Parathyroid adenoma (tissue), 2 donors: Measurements from ENCODE around the gene AGAP3.

Source experiments
- H2AFZ ChIP-seq: fragments of 300-600 bp; sonication (generic); one replicate; pipeline ENCODE4 v1.7.0; 2017; ENCODE audit warnings: antibody characterized with exemption, mild to moderate bottlenecking
- H3K27ac ChIP-seq: fragments of 300-600 bp; sonication (generic); one replicate; pipeline ENCODE4 v1.7.0; 2017
- H3K27me3 ChIP-seq: fragments of 300-600 bp; sonication (generic); one replicate; pipeline ENCODE4 v1.7.0; 2017; ENCODE audit warnings: low read length; ENCODE audit not compliant: control insufficient read depth, insufficient read depth
- H3K36me3 ChIP-seq: fragments of 300-600 bp; sonication (generic); one replicate; pipeline ENCODE4 v1.7.0; 2017; ENCODE audit warnings: low read length; ENCODE audit not compliant: control insufficient read depth, insufficient read depth
- H3K4me1 ChIP-seq: fragments of 300-600 bp; sonication (generic); one replicate; pipeline ENCODE4 v1.7.0; 2017; ENCODE audit warnings: control low read depth
- H3K4me2 ChIP-seq: fragments of 300-600 bp; sonication (generic); one replicate; pipeline ENCODE4 v1.7.0; 2017; ENCODE audit warnings: low read length
- H3K4me3 ChIP-seq: fragments of 300-600 bp; sonication (generic); one replicate; pipeline ENCODE4 v1.7.0; 2017; ENCODE audit warnings: low read depth, low read length
- H3K79me2 ChIP-seq: fragments of 300-600 bp; sonication (generic); one replicate; pipeline ENCODE4 v1.7.0; 2017; ENCODE audit warnings: control low read depth
- H3K9ac ChIP-seq: fragments of 300-600 bp; sonication (generic); one replicate; pipeline ENCODE4 v1.7.0; 2017; ENCODE audit warnings: mild to moderate bottlenecking
- H3K9me3 ChIP-seq: fragments of 300-600 bp; sonication (generic); one replicate; pipeline ENCODE4 v1.7.0; 2017; ENCODE audit warnings: low read length; ENCODE audit not compliant: control insufficient read depth
- CTCF ChIP-seq: fragments of 300-600 bp; sonication (generic); IDR thresholded peaks from one replicate; pipeline ENCODE4 v1.7.0; 2017; ENCODE audit warnings: antibody characterized with exemption, mild to moderate bottlenecking
- donor health status: primary hyperparathyroidism.

The AGAP3 gene

GRCh38 chr7:151137791-151138152 is 51.5 kb downstream of the AGAP3 start:
- Histone ChIP-seq H3K9me3 (no peaks in the 10 kb centered on the region), H3K27me3 (no peaks in the 10 kb centered on the region), H3K36me3 (no peaks in the 10 kb centered on the region), H3K4me2 (no peak overlapping the region), H2AFZ (no peak overlapping the region), H3K27ac (no peak overlapping the region), H3K9ac (no peak overlapping the region), H3K79me2 (no peaks in the 10 kb centered on the region), H3K4me3 (no peak overlapping the region), H3K4me1 (no peaks in the 10 kb centered on the region)
- no peak for TF ChIP-seq CTCF

GRCh38 chr7:151138153-151138851 is 52.0 kb downstream of the AGAP3 start:
- no peaks in the 10 kb centered on the region for H3K79me2 ChIP-seq
- no peaks in the 10 kb centered on the region for H3K9me3 ChIP-seq
- no peaks in the 10 kb centered on the region for H3K27me3 ChIP-seq
- H3K4me3 ChIP-seq = no peak overlapping the region
- no peak for TF ChIP-seq CTCF
- no peaks in the 10 kb centered on the region for H3K4me1 ChIP-seq
- H3K9ac ChIP-seq = no peak overlapping the region
- H2AFZ ChIP-seq = no peak overlapping the region
- H3K4me2 ChIP-seq = no peak overlapping the region
- H3K36me3 ChIP-seq = no peaks in the 10 kb centered on the region
- no peak overlapping the region for H3K27ac ChIP-seq

DNA sequence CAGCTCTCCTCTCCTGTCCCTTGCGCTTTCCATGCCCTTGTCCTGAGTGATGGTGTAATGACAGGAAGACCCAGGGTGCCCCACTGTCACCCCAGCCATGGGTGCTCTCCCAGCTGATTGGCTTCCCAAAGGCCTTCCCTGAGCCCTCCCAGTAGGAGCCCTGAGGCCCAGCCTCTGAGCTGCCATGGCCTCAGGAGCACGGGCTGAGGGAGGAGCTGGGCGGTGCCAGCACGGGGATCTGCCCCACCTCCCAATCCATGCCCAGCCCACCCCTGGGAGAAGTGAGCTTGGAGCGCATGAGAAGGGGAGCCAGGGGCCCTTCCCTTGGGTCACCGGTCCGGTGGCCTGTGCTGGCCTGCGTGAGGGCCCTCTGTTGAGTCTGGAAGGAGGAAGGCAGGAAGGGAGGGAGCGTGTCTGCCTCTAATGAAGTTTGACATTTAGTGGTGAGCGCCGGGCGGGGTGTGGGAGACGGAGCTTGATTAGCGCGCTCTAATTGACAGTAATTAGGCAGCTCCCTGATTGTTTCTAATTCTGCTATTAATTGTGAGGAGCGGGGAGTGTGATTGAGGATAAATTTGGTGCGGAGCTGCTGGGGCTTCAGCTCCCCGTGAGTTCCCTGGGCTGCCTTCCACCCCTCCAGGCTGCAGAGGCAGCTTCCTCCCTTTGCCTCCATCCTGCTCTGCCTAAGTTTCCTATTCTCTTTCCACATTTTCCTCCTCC is 53.0 kb downstream of the AGAP3 start:
- no peaks in the 10 kb centered on the region for H3K36me3 ChIP-seq
- TF ChIP-seq CTCF = no peak

DNA sequence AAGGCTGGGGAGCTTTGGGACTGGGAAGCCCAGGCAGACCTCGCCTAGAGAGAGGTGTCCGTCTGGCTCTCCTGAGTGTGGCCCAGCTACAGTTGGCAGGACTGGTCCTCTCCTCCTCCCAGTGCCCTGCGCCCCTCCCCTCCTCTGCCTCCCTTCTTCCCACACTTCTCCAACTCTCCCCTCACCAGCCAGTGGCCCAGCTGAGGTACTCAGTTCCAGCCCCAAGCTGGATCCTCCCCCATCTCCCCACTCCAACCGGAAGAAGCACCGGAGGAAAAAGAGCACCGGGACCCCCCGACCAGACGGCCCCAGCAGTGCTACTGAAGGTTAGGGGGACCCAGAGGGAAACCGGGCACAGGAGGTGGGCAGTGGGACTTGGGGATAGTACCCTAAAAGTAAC is 53.5 kb downstream of the AGAP3 start:
- Histone ChIP-seq H3K36me3 (no peaks in the 10 kb centered on the region), H3K4me3 (no peak overlapping the region), H3K4me2 (no peak overlapping the region), H3K4me1 (no peaks in the 10 kb centered on the region), H3K27me3 (no peaks in the 10 kb centered on the region), H3K79me2 (no peaks in the 10 kb centered on the region), H3K9ac (no peak overlapping the region), H3K27ac (no peak overlapping the region), H3K9me3 (no peaks in the 10 kb centered on the region), H2AFZ (no peak overlapping the region)
- TF ChIP-seq CTCF = no peak

More for the DNA sequence above, 53.0 kb downstream of the AGAP3 start:
- H3K27me3 ChIP-seq = no peaks in the 10 kb centered on the region
- H3K27ac ChIP-seq = no peak overlapping the region
- no peak overlapping the region for H3K4me2 ChIP-seq
- H3K4me1 ChIP-seq = no peaks in the 10 kb centered on the region
- no peak overlapping the region for H3K4me3 ChIP-seq
- H3K9ac ChIP-seq = no peak overlapping the region
- no peaks in the 10 kb centered on the region for H3K79me2 ChIP-seq
- H2AFZ ChIP-seq = no peak overlapping the region
- H3K9me3 ChIP-seq = no peaks in the 10 kb centered on the region
